ENCODE data around the gene ARFGAP3.

The ARFGAP3 gene

GRCh38 chr22:42816336-42816735 is 40.7 kb downstream of the ARFGAP3 start:
- DNase-seq: no peak

- DNase-seq: no peak
These were observed 42.5 kb downstream of the ARFGAP3 start for GRCh38 chr22:42814616-42815015.

- no peak for DNase-seq
These were observed 42.9 kb downstream of the ARFGAP3 start for GRCh38 chr22:42814215-42814614.

DNA sequence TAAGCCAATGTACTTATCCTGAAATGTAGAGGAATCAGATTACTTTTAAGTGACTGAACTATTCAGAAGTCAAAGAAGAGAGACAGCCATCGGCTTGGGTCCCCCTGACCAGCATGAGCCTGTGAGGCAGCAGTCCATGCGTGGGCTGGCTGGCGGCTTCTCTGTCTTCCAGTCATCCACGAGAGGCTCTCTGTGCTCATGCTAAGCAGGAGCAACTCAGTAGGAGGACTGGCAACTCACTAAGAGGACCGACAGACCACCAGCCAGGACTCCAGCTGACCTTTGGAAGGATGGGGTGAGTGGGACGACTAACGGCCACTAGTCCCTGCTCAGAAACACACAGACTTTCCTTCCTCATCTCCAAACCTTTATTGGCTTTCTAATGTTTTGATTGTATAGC is 43.6 kb downstream of the ARFGAP3 start:
- no peak for DNase-seq

DNA sequence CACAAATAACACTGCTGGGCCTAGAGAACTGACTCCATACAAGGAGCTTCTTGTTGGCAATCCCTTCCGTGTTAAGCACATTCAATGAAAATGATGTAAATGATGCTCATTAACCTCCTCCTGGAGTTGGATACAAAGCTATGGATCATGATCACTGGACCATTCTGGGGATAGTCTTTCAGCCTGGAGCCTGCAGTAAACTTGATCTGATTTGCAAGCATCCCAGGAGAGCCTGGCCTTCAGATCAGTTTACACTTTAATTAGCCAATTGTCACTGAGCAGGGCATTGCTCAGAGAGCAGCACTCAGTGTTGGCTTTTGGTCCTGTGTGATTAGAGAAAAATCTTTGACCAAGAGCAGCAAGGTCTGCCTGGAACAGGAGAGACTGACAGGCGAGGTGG is 45.6 kb downstream of the ARFGAP3 start:
- no peak for DNase-seq

GRCh38 chr22:42808521-42808920 is 48.6 kb downstream of the ARFGAP3 start:
- no peak for DNase-seq

DNA sequence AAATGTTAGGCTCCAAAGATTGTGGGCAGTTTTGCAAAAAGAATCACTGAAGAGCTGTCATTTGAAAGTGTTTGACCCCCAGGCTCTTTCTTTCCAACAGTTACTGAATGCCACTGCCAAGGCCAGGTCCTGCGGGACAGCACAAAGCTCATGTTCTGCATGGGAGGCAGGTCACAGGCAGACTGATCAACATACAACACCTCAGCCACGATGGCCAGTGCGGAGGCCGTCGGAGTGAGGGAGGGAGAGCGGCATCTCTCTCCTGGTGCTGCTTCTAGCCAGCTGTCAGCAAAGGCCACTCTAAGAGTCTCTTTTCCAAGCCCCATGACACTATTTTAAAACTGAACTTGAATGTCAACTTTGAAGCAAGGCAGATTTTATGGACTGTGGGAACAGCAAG is 49.9 kb downstream of the ARFGAP3 start:
- DNase-seq: no peak

DNA sequence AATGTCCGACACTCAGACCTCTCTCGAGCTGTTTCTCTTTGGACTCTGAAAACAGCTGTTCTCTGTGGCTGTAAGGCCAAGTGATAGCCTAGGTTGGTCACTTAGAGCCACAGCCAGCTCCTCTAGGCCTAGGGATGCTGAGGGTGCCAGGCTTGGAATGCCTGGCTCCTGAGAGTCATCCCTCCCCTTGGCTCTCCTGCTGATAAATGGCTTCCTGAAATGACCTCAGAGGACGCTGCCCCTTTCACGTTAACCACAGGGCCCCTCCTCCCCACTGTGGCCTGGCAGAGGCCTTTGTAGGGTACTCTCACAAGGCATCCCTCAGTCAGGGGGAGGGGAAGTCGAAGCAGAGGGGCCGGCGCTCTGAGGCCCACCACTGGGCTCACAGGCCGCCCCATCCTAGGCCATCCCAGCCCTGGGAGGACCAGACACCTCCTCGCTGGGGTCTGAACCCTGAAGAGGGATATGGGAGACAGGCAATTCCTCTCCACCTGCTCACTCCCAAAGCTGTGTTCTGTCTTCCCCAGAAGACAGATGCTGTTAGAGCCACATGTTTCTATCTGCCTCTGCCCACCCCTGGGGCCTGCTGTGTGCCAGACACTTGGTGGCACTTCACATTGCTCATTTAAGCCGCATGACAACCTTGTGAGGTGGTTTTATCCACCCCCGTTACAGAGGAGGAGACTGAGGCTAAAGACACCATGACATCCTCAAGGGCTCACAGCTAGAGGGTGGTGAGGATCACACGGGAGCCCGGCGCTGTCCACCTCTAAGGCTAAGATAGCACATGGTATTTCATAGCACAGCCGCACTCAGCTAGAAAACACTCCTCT is 50.9 kb downstream of the ARFGAP3 start:
- DNase-seq: no peak

DNA sequence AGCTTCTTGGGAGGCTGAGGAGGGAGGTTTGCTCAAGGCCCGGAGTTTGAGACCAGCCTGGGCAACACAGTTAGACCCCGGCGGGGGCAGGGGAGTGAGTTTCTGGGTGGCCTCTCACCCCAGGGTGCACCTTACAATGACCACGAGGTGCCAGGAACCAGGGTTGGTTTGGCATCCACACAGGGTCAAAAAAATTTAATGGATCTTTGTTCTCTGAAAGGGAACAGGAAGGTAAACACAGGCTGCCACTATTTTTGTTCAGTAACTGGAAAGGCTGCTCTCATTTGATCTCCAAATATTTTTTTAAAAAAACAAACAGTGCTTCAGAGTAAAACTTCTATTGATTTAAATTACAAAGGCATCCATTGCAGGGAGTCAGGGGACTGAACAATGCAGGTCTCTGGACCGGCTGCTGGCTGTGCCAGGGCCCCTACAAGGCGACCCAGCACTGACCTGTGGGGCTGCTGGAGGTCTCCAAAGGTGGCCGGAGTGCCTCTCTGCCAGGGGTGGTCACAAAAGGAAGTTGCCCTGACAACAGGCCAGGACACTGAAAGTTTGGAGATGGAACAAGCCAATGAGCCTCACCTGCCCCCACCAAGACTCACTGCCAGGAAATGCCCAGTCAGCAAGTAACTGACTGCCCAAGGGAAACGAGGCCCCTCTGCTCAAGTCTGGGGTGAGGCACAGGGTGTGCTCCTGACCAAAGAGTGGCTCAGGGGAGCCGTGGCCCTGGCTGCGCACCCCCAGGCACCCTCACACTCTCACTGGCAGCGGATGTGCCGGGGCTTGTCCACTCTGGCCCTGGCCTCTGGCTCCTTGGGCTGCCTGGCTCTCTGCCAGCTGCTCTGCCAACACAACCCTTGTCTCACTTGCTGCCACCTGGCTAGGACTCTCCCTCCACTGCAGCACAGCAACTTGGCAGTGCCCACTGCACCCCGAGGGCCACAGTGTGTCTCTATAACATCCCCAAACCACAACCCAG is 51.8 kb downstream of the ARFGAP3 start:
- peak; percentile 22 to 47 for DNase-seq

GRCh38 chr22:42803389-42803788 is 53.7 kb downstream of the ARFGAP3 start:
- DNase-seq: no peak

DNA sequence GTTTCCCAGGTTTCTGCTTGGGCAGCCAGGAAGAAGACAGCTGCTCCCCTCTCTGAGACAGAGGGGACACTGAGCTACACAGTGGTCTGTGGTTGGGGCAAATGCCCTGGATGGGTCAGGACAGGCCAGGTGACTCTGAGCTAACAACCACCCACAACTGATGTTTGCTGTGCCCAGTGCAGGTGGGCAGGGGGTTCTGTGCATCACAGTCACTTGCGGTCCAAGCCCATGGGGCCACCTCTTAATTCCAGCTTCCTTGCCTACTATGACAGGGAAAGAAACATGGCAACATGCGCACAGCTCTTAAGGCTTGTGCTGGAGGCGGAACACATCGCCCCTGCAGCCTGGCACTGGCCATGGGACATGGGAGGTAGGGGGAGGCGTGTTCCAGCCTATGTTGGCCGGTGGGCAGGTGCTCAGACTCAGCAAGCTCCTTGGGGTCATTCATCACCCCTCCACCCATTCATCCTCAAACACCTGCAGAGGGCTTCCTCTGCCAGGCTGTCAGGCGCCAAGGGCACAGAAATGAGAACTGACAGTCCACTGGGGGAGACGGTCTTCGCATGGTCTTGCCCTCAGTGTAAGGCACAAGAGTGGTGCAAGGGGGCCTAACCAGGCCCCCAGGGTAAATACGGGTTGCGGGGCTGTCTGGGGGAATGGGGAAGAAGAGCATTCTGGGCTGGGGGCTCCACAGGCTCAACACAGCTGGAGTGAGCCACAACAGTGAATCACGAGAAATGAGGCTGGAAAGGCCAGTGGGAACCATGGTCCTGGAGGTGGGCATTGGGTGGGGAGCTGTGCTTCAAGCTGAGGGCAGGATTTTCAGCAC is 55.6 kb downstream of the ARFGAP3 start:
- no peak for DNase-seq

DNA sequence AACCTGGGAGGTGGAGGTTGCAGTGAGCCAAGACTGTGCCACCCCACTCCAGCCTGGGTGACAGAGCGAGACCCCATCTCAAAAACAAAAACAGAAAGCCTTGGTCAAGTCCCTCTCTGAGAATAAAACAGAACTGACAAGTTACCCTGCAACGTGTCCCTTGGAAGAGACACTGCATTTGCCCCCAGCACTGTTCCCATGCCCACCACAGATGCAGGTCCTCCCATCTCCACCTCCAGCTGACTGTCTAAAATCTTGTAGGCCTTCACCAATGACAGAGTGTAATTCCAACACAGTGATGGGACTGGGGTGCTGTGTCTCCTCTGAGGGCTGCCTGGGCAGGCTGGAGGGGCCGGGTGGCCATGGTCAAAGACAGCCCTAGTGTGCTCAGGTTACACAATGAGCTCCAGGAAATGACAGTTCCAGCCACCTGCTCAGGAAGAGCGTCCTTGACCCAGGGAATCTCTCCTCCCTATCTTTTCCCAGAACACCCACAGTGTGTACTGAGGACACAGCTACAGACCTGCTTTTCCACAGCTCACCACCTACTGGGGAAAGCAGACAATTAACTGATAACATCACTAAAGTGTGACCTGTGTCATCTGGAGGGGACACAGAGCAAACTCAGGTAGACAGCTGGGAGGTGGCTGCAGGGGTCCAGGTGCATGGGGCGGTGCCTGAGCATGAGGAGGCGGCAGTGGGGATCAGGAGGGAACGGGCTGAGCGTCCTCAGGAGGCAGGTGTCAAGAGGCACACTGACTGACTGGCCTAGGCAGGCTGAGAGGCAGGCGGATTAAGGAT is 56.4 kb downstream of the ARFGAP3 start:
- no peak for DNase-seq

GRCh38 chr22:42799461-42800405 is 57.3 kb downstream of the ARFGAP3 start:
- DNase-seq: no peak

DNA sequence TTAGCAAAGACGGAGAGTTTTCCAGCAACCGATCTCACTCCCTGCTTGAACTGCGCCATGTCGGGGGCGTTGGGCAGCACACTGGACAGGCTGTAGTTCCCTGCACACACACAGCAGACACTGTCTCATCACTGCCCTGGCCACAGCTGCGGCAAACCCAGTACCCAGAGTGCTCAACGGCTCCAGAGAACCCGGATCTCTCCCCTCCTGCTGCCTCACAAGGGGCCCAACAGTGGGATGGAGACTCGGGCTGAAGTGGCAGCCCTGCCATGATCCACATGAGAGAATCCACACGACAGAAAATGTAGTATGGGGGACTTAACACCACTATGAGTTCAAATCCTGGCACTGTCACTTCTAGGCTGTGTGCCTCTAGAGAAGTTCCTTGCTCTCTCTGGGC is 58.0 kb downstream of the ARFGAP3 start:
- no peak for DNase-seq

DNA sequence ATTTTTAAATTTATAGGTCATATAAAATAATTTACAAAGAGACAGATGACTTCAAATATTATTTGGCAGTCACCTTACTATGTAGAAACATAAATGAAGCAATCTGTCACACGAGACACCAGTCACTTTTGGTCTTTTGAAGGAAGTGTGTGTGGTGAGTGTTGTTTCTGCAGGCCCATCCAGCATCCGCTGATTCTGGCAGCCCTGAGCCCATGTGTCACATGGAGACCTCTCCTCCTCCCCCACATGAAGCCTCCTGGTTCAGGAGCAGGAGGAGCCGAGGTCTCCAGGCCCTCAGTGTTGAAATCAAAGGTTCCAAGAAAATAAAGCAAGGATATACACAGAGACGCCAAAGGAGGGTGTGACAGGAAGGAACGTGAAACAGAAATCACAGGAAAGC is 60.1 kb downstream of the ARFGAP3 start:
- no peak for DNase-seq

DNA sequence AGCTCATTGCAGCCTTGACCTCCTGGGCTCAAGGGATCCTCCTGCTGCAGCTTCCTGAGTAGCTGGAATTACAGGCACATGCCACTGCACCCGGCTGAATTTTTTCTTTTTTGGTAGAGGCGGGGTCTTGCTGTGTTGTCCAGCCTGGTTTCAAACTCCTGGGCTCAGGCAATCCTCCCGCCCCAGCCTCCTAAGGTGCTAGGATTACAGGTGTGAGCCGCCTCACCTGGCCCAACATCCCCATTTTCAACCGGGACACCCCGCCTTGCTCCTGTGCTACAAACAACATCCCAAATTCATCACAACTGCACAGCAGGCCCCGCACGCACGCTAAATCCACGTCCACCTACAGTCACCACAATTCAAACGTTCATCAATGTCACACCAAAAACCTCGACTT is 61.0 kb downstream of the ARFGAP3 start:
- DNase-seq: no peak

DNA sequence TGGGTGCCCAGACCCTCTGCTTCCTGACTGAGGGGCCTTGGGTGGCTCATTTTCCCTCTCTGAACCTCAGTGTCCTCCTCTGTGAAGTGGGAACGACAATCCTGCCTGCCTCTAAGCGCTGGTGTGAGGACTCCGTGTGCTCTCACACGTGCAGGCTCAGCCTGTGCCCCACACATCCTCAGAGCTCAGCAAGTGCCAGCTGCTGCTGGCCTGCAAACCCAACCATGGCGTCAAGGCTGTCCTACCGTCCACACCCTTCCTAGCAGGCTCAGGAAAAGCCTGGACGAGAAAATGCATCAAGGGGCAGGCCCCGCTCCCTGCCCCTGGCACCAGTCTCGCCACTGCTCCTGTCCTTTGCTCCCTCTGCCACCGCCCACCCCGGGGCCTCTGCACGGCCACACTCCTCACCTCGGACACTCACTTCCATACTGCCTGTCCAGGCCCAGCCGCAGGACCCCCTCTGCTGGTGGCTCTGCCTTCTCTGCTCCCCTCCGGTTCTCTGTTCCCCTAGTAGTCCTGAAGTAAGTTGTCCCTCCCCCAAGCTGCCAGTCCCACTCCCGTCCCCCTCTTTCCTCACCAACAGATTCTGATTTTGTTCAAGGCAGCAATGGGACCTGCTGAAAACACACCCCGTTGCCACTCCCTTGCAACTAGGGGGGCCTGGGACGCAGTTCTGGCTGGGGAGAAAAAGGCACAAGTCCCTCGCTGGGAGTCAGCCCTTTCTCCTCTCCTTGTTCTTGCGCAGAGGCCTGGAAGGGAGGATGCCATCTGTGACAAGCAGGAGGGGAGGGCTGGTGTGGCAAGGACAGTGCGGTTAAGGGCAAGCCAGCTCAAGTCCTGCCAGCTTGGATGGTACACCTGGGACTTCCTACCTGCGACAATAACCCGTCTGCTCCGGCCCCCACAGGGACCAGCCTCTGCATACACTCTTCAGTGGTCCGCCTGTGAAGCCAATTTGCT is 62.2 kb downstream of the ARFGAP3 start:
- DNase-seq: no peak

DNA sequence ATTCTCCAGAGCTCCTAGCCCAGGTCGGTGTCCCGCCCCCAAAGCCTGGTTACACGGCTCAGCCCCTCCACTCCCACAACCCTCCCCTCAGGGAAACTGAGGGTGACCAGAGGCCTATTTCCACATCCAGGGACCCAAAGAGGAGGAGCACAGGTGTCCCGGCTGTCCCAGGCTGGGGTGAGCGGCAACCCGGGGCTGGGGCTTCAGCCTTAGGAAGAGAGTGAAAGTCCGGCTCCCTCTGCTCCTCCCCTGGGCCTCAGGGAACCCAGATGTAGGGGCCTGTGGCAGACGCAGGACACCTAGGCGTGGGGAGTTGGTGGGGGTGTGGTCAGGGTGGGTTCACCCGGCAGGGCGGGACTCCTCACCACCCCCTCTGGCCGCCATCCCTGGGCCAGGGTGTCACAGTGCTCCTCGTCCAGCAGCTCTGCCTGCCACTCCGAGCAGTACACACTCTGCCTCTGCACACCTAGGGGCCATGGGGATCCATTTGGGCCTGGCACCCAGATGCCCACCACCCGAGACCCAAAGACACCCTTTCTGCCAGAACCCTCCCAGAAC is 63.1 kb downstream of the ARFGAP3 start:
- no peak for DNase-seq

Data from hippocampal formation (tissue), 2 donors.